K562 (cell line): ENCODE results near the gene EEA1. TPM values are rescaled to one million over a fixed set of nuclear protein-coding genes. Genes with fewer than 3 reads are reported as not detected.

Source experiments
- ATAC-seq: fragments of 200-7000 bp; cut with Tn5 transposase; 3 replicates; pipeline ENCODE4 v1.9.1; 2020; ENCODE audit warnings: moderate library complexity
- BruUV-seq: library from RNA; stranded (reverse); fragments of 400-500 nt; replicated peaks from 2 replicates; lab custom pipeline; 2021; lab: Mats Ljungman, UMichigan
- CTCF ChIA-PET: fragments of 300-600 bp; formaldehyde crosslinking; extraction: SDS; loops from one replicate; lab custom pipeline; 2021; ENCODE audit warnings: low intra/inter-chr PET ratio; lab: Yijun Ruan, JAX
- POLR2A ChIA-PET: fragments of 300-600, 350-650 bp; sonication (Branson Sonifier 250); formaldehyde crosslinking; extraction: SDS; loops from one replicate; lab custom pipeline; 2021; ENCODE audit warnings: antibody characterized with exemption, inconsistent platforms; lab: Yijun Ruan, JAX
- DNase-seq, 4 experiments: peaks; one replicate each; pipeline versions ENCODE4 v3.0.0 to v3.0.0-alpha.2; 2011 to 2018; ENCODE audit warnings: low spot score in 3 of 4, mixed read lengths in 3 of 4; ENCODE audit errors: extremely low read depth in 1 of 4
- FAIRE-seq: peaks from 2 replicates; lab custom pipeline; 2011; peaks lifted over from hg19 to GRCh38; lab: Jason Lieb, UNC
- H2AFZ ChIP-seq: 2 replicates; pipeline ENCODE4 v1.6.0; 2011; ENCODE audit warnings: low read depth, low read length, control low read depth, inconsistent platforms
- H3K27ac ChIP-seq: fragments of 200-600 bp; 3 replicates; pipeline ENCODE4 v1.8.0; 2011; ENCODE audit warnings: low read depth, mild to moderate bottlenecking, control low read depth, inconsistent platforms, low read length, moderate library complexity, mixed read lengths; ENCODE audit errors: extremely low read depth
- H3K27me3 ChIP-seq, 2 experiments: fragments of 300-600 bp in 1 of 2; 2 replicates in 1 of 2; 3 replicates in 1 of 2; pipeline versions ENCODE4 v1.6.0 to v1.8.0; 2011; ENCODE audit warnings: inconsistent platforms in 2 of 2, low read length in 2 of 2, mild to moderate bottlenecking in 1 of 2, mixed read lengths in 1 of 2, moderate library complexity in 1 of 2; ENCODE audit not compliant: control insufficient read depth in 2 of 2, insufficient read depth in 2 of 2
- H3K36me3 ChIP-seq: fragments of 300-600 bp; 3 replicates; pipeline ENCODE4 v1.8.0; 2011; ENCODE audit warnings: mild to moderate bottlenecking, low read length, inconsistent platforms; ENCODE audit not compliant: control insufficient read depth, insufficient read depth
- H3K4me1 ChIP-seq, 2 experiments: fragments of 200-600 bp in 1 of 2; replicated peaks in 1 of 2; 2 replicates in 1 of 2; 3 replicates in 1 of 2; pipeline versions ENCODE4 v1.5.1 to v1.8.0; 2011; ENCODE audit warnings: inconsistent platforms in 2 of 2, low read length in 2 of 2, mild to moderate bottlenecking in 1 of 2, mixed read lengths in 1 of 2, moderate library complexity in 1 of 2; ENCODE audit not compliant: control insufficient read depth in 2 of 2, insufficient read depth in 2 of 2
- H3K4me2 ChIP-seq: 2 replicates; pipeline ENCODE4 v1.6.1; 2011; ENCODE audit warnings: low read length, control low read depth, inconsistent platforms, mixed read lengths; ENCODE audit not compliant: insufficient read depth
- H3K4me3 ChIP-seq: fragments of 200-600 bp; sonication (generic), shearing (Covaris generic); 2 replicates; pipeline ENCODE4 v1.5.1; 2016; ENCODE audit warnings: control low read depth, inconsistent platforms
- H3K79me2 ChIP-seq: fragments of 200-600 bp; 3 replicates; pipeline ENCODE4 v1.8.0; 2011; ENCODE audit warnings: low read length, inconsistent platforms; ENCODE audit not compliant: control insufficient read depth, insufficient read depth
- H3K9ac ChIP-seq, 2 experiments: 2 replicates each; pipeline versions ENCODE4 v1.6.0 to v1.6.1; 2011; ENCODE audit warnings: low read depth in 2 of 2, low read length in 2 of 2, control low read depth in 1 of 2, inconsistent platforms in 1 of 2, mild to moderate bottlenecking in 1 of 2, mixed read lengths in 1 of 2; ENCODE audit not compliant: insufficient read depth in 1 of 2
- H3K9me1 ChIP-seq: one replicate; pipeline ENCODE4 v1.6.0; 2011; ENCODE audit warnings: inconsistent platforms, mild to moderate bottlenecking, low read length, moderate library complexity; ENCODE audit not compliant: control insufficient read depth, insufficient read depth
- H3K9me3 ChIP-seq: replicated peaks from 2 replicates; pipeline ENCODE4 v1.5.1; 2011; ENCODE audit warnings: low read depth, low read length, inconsistent platforms; ENCODE audit not compliant: control insufficient read depth, insufficient read depth
- H4K20me1 ChIP-seq: replicated peaks from 2 replicates; pipeline ENCODE4 v1.6.1; 2011; ENCODE audit warnings: low read length, inconsistent platforms, mixed read lengths; ENCODE audit not compliant: control insufficient read depth, insufficient read depth
- CLOCK ChIP-seq: fragments of 250-450 bp; sonication (Bioruptor Pico); IDR thresholded peaks from 2 replicates; pipeline ENCODE4 v1.4.0; 2020; ENCODE audit warnings: mild to moderate bottlenecking, moderate library complexity, borderline replicate concordance
- CXXC5 ChIP-seq: fragments of 250-450 bp; sonication (Bioruptor Pico); IDR thresholded peaks from 2 replicates; pipeline ENCODE4 v1.8.0; 2022; ENCODE audit warnings: inconsistent platforms, mild to moderate bottlenecking, moderate library complexity
- DACH1 ChIP-seq: fragments of 450-650 bp; IDR thresholded peaks from 2 replicates; pipeline ENCODE4 v1.6.1; 2018; ENCODE audit not compliant: partially characterized antibody
- ELF2 ChIP-seq: fragments of 250-450 bp; sonication (Bioruptor Pico); IDR thresholded peaks from 2 replicates; pipeline ENCODE4 v1.5.0; 2021; ENCODE audit warnings: mild to moderate bottlenecking
- HNRNPUL1 ChIP-seq: fragments of 200-400 bp; formaldehyde crosslinking; IDR thresholded peaks from 2 replicates; pipeline ENCODE4 v1.6.1; 2017; ENCODE audit warnings: low read length
- MAFF ChIP-seq: IDR thresholded peaks from 2 replicates; pipeline ENCODE4 v1.6.1; 2012; ENCODE audit warnings: low read length, improper control_type of control experiment
- NFE2 ChIP-seq: IDR thresholded peaks from 2 replicates; pipeline ENCODE4 v1.6.1; 2014; ENCODE audit warnings: antibody characterized with exemption, low read depth
- NR2C2 ChIP-seq, 2 experiments: fragments of 200-800 bp in 1 of 2; sonication (Bioruptor generic) in 1 of 2; sonication (generic) in 1 of 2; formaldehyde crosslinking in 1 of 2; IDR thresholded peaks; 2 replicates each; pipeline versions ENCODE4 v1.6.1 to v1.8.0; 2016 to 2022; ENCODE audit warnings: mild to moderate bottlenecking in 1 of 2, missing compliant biosample characterization in 1 of 2, missing genetic modification characterization in 1 of 2, missing genetic modification reagents in 1 of 2
- RCOR1 ChIP-seq, 2 experiments: IDR thresholded peaks; 2 replicates each; pipeline ENCODE4 v1.6.1; 2012; ENCODE audit warnings: low read depth in 2 of 2, low read length in 2 of 2, borderline replicate concordance in 1 of 2, improper control_type of control experiment in 1 of 2
- TFAP4 ChIP-seq: sonication (generic); formaldehyde crosslinking; IDR thresholded peaks from 2 replicates; pipeline ENCODE4 v1.8.0; 2022; ENCODE audit warnings: missing genetic modification reagents, mild to moderate bottlenecking, moderate library complexity, borderline replicate concordance
- ZEB2 ChIP-seq: fragments of 450-650 bp; IDR thresholded peaks from 2 replicates; pipeline ENCODE4 v1.6.1; 2016
- ZNF77 ChIP-seq: fragments of 250-450 bp; sonication (Bioruptor Pico); IDR thresholded peaks from 2 replicates; pipeline ENCODE4 v1.5.0; 2020
- WGBS: fragments of 100-300 bp; shearing (Covaris generic); methylation state at CpG from one replicate; pipeline ENCODE4 v1.1.6; 2016; ENCODE audit warnings: low coverage, mixed read lengths; ENCODE audit not compliant: insufficient coverage; ENCODE audit errors: missing lambda C conversion rate; 5-methylcytosine and 5-hydroxymethylcytosine counted together
- in situ Hi-C: fragments of 300-500 bp; cut with MboI; formaldehyde crosslinking; loops from 4 replicates; pipeline ENCODE4 v1.15.0; 2018; ENCODE audit warnings: inconsistent platforms, mixed read lengths
- intact Hi-C: fragments of 100-400 bp; cut with micrococcal nuclease; formaldehyde crosslinking; loops from 2 replicates; pipeline ENCODE4 v1.14.2; 2022
- polyA plus RNA-seq, 8 experiments: library from polyadenylated mRNA; depleted of rRNA in 4 of 8; stranded (reverse) in 5 of 8; unstranded in 3 of 8; fragments of >200 nt; fragmentation: Nextera tagmentation in 2 of 8; fragmentation: Illumina TruSeq in 1 of 8; extraction: Ambion mirVana in 2 of 8; extraction: Trizol in 1 of 8; gene quantifications; 2 replicates each; pipeline versions ENCODE4 v1.2.1 to v1.2.3, GENCODE V29; 2011 to 2014; ENCODE audit warnings: inconsistent platforms in 1 of 8, missing spikeins in 1 of 8
- total RNA-seq, 7 experiments: library from RNA; depleted of rRNA in 6 of 7; stranded (reverse); fragments of >200 nt in 6 of 7; fragmentation: Illumina TruSeq in 2 of 7; extraction: Trizol in 2 of 7; gene quantifications; 2 replicates each; pipeline versions ENCODE4 v1.2.1 to v1.2.3, GENCODE V29; 2011 to 2021; ENCODE audit warnings: low replicate concordance in 1 of 7

EEA1 gene
- total and polyA plus RNA-seq, 9 of the 15 experiments (the other 6 are each of a cell fraction or from before 2014, with no cell fraction given), result 3.5 to 17.1 (median 7.5) TPM

GRCh38 chr12:92821142-92821541 lies 108.0 kb downstream of the EEA1 start:
- no peaks in the 10 kb centered on the region for H3K4me1 ChIP-seq
- BruUV-seq, result no TSS peak
- no peaks in the 10 kb centered on the region for H3K9me1 ChIP-seq
- no peak overlapping the region for H3K4me3 ChIP-seq
- TF ChIP-seq RCOR1 (IDR thresholded peaks at IDR 0.05; ENCODE audit: borderline replicate concordance in 1 of 2, low read depth in 2 of 2, low read length in 2 of 2) (no peak), MAFF (no peak), NR2C2 (CRISPR knock-in tag; IDR thresholded peaks at IDR 0.05) (no peak), NR2C2 (tag; IDR thresholded peaks at IDR 0.05) (no peak), ELF2 (no peak), DACH1 (no peak), CLOCK (CRISPR knock-in tag) (no peak), HNRNPUL1 (no peak), CXXC5 (no peak), TFAP4 (CRISPR knock-in tag) (no peak), ZEB2 (no peak), NFE2 (no peak), ZNF77 (CRISPR knock-in tag) (no peak)
- no peak overlapping the region for H2AFZ ChIP-seq
- no peak overlapping the region for H3K4me2 ChIP-seq
- WGBS, result 85% methylated on average over 3 of the region's 3 CpGs
- no peak for DNase-seq
- no peaks in the 10 kb centered on the region for H3K9me3 ChIP-seq
- H3K27me3 ChIP-seq, result no peaks in the 10 kb centered on the region
- peaks cover 28% of the 10 kb centered on the region; the same call in 2 of the 3 replicates for H3K36me3 ChIP-seq
- POLR2A ChIA-PET, result interaction anchor here (1.3 kb wide), 1 partner anchor 17 kb away, joined by 3 read pairs; no protein-coding TSS in a partner anchor
- no peaks in the 10 kb centered on the region for H4K20me1 ChIP-seq
- H3K27ac ChIP-seq, result no peak overlapping the region
- CTCF ChIA-PET, result no interaction called here
- no peak for FAIRE-seq
- intact Hi-C loops (no loop called here), in situ Hi-C loops (loop anchor here (10.0 kb wide), 1 partner anchor 114 kb away; no protein-coding TSS in a partner anchor)
- H3K9ac ChIP-seq, result no peak overlapping the region
- no peak for ATAC-seq
- H3K79me2 ChIP-seq, result no peaks in the 10 kb centered on the region
